HFFc6 (cell line): ENCODE measurements around the gene VIPR2. TPM values are rescaled to one million over a fixed set of nuclear protein-coding genes. Genes with fewer than 3 reads are reported as not detected.

ENCODE experiments used
- DNase-seq: peaks from one replicate; pipeline ENCODE4 v3.0.0-alpha.2; 2018
- H3K27ac Mint-ChIP-seq: 2 replicates; pipeline ENCODE4 v1.8.0; 2020; ENCODE audit warnings: mild to moderate bottlenecking, mixed read lengths
- H3K27me3 Mint-ChIP-seq: 2 replicates; pipeline ENCODE4 v1.8.0; 2021; ENCODE audit warnings: mild to moderate bottlenecking, moderate library complexity, mixed read lengths; ENCODE audit not compliant: insufficient read depth
- H3K36me3 Mint-ChIP-seq: 2 replicates; pipeline ENCODE4 v1.8.0; 2021; ENCODE audit warnings: low read depth, mixed read lengths
- H3K4me1 Mint-ChIP-seq: 2 replicates; pipeline ENCODE4 v1.8.0; 2020; ENCODE audit warnings: low read depth, mixed read lengths
- H3K4me3 Mint-ChIP-seq: 2 replicates; pipeline ENCODE4 v1.8.0; 2020; ENCODE audit warnings: mild to moderate bottlenecking, moderate library complexity, mixed read lengths
- H3K9me3 Mint-ChIP-seq: 2 replicates; pipeline ENCODE4 v1.8.0; 2020; ENCODE audit warnings: mild to moderate bottlenecking, mixed read lengths
- total RNA-seq, 6 experiments: library from RNA; stranded (reverse); fragmentation: NEBNext Ultra II Directional; extraction: Animal tissue kit (Norgen Biotek cat#: 25700); gene quantifications; 2 replicates in 1 of 6; 3 replicates in 5 of 6; pipeline ENCODE4 v1.2.3, GENCODE V29; 2021
- TF ChIP-seq, protein P1 (sequence below): fragments of 200-600 bp; sonication (generic); IDR thresholded peaks from 2 replicates; pipeline ENCODE4 v1.5.0; 2021; ENCODE audit warnings: antibody characterized with exemption, mild to moderate bottlenecking

The VIPR2 gene
- total RNA-seq, 6 experiments from 2014 or later: not detected

DNA sequence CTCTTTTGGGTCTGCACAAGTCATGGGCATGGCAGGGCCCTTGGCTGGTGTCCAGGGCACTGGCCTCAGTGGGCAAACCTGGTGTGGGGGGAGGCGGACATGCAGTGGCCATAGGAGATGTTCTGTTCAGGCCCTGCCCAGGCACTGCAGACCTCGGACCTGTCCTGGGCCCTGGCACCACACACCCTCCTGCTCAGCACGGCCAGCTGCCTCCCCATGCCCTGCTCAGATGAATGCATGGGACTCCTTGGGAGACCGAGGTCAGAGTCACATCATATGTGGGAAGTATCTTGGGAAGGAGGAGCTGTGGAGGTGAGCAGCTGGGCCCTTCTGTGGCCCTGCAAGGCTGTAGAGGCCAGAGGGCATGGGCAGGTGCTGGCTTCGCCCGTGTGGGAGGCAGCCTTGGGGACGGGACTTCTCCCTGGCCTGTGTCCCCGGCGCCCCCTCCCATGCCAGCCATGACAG lies 130.8 kb downstream of the VIPR2 start:
- H3K27me3 Mint-ChIP-seq: peaks cover 12% of the 10 kb centered on the region
- TF ChIP-seq, protein P1, sequence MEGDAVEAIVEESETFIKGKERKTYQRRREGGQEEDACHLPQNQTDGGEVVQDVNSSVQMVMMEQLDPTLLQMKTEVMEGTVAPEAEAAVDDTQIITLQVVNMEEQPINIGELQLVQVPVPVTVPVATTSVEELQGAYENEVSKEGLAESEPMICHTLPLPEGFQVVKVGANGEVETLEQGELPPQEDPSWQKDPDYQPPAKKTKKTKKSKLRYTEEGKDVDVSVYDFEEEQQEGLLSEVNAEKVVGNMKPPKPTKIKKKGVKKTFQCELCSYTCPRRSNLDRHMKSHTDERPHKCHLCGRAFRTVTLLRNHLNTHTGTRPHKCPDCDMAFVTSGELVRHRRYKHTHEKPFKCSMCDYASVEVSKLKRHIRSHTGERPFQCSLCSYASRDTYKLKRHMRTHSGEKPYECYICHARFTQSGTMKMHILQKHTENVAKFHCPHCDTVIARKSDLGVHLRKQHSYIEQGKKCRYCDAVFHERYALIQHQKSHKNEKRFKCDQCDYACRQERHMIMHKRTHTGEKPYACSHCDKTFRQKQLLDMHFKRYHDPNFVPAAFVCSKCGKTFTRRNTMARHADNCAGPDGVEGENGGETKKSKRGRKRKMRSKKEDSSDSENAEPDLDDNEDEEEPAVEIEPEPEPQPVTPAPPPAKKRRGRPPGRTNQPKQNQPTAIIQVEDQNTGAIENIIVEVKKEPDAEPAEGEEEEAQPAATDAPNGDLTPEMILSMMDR: no peak
- H3K27ac Mint-ChIP-seq: no peak overlapping the region
- no peaks in the 10 kb centered on the region; the same call in 1 of the 2 replicates for H3K9me3 Mint-ChIP-seq
- no peak overlapping the region for H3K4me3 Mint-ChIP-seq
- H3K4me1 Mint-ChIP-seq: peaks cover 26% of the 10 kb centered on the region; the same call in 1 of the 2 replicates
- no peaks in the 10 kb centered on the region for H3K36me3 Mint-ChIP-seq
- DNase-seq: no peak

- Mint-ChIP-seq H3K9me3 (no peaks in the 10 kb centered on the region; the same call in 1 of the 2 replicates), H3K4me1 (peaks cover 26% of the 10 kb centered on the region; the same call in 1 of the 2 replicates), H3K27ac (no peak overlapping the region), H3K27me3 (peaks cover 12% of the 10 kb centered on the region), H3K36me3 (no peaks in the 10 kb centered on the region), H3K4me3 (no peak overlapping the region)
- TF ChIP-seq, protein P1: no peak
- no peak for DNase-seq
These were observed 131.4 kb downstream of the VIPR2 start for GRCh38 chr7:159013181-159013690.

DNA sequence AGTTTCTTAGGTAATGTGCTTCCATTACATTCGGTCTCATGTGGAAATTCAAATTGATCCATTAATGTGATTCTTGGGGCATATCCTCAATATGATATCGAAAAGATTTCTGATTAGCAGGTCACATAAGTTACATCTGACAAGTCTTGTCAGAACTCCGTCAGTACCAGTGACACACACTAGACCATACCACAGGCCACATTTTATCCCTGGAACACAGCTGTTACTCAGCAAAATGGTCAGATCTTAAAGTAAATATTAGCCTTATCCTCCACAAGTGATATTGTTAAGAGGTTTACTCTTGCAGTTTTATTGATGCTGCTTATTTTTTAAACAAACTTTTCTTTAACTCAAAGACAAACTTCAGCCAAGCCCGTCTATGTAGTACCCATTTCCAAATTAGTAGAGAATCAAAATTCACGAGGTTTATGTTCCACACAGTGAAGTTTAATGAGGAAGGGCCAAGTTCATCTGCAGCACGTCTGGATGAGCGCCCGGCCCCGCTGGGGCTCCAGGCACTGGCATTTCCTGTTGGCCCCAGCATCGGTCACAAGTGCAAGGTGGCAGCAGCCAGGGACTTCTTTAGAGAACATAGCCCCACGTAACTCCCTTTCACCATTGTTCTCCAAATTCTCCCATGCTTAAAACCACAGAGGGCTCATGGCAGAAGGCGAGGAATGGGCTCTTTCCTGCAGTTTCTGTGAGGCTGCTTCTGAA lies 132.2 kb downstream of the VIPR2 start:
- Mint-ChIP-seq H3K36me3 (no peaks in the 10 kb centered on the region), H3K4me1 (peaks cover 26% of the 10 kb centered on the region; the same call in 1 of the 2 replicates), H3K27ac (no peak overlapping the region), H3K9me3 (no peaks in the 10 kb centered on the region; the same call in 1 of the 2 replicates), H3K27me3 (peaks cover 12% of the 10 kb centered on the region), H3K4me3 (no peak overlapping the region)
- TF ChIP-seq, protein P1: no peak
- no peak for DNase-seq

- Mint-ChIP-seq H3K36me3 (no peaks in the 10 kb centered on the region), H3K9me3 (peaks cover 6% of the 10 kb centered on the region; the same call in 1 of the 2 replicates), H3K27me3 (peaks cover 12% of the 10 kb centered on the region), H3K4me3 (no peak overlapping the region), H3K4me1 (peaks cover 26% of the 10 kb centered on the region; the same call in 1 of the 2 replicates), H3K27ac (no peak overlapping the region)
- TF ChIP-seq, protein P1: no peak
- DNase-seq: no peak
These were observed 133.0 kb downstream of the VIPR2 start for GRCh38 chr7:159011722-159012022.

- no peak overlapping the region; the same call in 1 of the 2 replicates for H3K4me3 Mint-ChIP-seq
- TF ChIP-seq, protein P1: no peak
- peaks cover 26% of the 10 kb centered on the region; the same call in 1 of the 2 replicates for H3K4me1 Mint-ChIP-seq
- peaks cover 12% of the 10 kb centered on the region for H3K27me3 Mint-ChIP-seq
- H3K27ac Mint-ChIP-seq: no peak overlapping the region
- H3K9me3 Mint-ChIP-seq: peaks cover 6% of the 10 kb centered on the region; the same call in 1 of the 2 replicates
- H3K36me3 Mint-ChIP-seq: no peaks in the 10 kb centered on the region
- no peak for DNase-seq
These were observed 133.5 kb downstream of the VIPR2 start for GRCh38 chr7:159010937-159011721.
